ENCODE measurements around the gene RYR3. TPM values are rescaled to one million over a fixed set of nuclear protein-coding genes. Genes with fewer than 3 reads are reported as not detected.
"Not testable (repeated sequence)": the region's sequence is repeated elsewhere in the genome, so short reads cannot be mapped to it uniquely, and the experiment has no call there.

RYR3 gene
- total RNA-seq, 4 donors from 2014 or later = 0.65 to 7.5 (median 2.6) TPM

DNA sequence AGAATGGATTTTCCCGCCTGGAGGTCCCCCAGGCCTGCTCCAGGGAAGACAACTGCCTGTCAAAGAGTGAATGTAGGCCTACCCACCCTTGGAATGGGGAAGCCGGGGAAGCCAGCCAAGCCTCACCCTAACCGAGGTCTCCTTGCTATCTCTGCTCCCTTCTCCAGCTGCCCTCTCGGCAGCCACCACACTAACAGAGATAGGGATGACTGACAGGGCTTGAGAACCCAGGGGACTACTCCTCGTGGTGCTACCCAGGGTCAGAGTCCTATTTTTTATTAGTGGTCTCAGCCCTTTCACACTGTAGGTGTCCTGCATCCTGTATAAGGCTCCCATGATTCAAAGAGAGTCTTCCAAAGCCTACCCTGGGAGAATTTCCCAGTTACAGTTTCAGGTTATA is 496.9 kb downstream of the RYR3 start:
- ATAC-seq (ENCODE audit: low FRiP score) (no peak), DNase-seq (ENCODE audit: low spot score) (no peak)
- TF ChIP-seq, protein P1, sequence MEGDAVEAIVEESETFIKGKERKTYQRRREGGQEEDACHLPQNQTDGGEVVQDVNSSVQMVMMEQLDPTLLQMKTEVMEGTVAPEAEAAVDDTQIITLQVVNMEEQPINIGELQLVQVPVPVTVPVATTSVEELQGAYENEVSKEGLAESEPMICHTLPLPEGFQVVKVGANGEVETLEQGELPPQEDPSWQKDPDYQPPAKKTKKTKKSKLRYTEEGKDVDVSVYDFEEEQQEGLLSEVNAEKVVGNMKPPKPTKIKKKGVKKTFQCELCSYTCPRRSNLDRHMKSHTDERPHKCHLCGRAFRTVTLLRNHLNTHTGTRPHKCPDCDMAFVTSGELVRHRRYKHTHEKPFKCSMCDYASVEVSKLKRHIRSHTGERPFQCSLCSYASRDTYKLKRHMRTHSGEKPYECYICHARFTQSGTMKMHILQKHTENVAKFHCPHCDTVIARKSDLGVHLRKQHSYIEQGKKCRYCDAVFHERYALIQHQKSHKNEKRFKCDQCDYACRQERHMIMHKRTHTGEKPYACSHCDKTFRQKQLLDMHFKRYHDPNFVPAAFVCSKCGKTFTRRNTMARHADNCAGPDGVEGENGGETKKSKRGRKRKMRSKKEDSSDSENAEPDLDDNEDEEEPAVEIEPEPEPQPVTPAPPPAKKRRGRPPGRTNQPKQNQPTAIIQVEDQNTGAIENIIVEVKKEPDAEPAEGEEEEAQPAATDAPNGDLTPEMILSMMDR (IDR thresholded peaks at IDR 0.05) = no peak

DNA sequence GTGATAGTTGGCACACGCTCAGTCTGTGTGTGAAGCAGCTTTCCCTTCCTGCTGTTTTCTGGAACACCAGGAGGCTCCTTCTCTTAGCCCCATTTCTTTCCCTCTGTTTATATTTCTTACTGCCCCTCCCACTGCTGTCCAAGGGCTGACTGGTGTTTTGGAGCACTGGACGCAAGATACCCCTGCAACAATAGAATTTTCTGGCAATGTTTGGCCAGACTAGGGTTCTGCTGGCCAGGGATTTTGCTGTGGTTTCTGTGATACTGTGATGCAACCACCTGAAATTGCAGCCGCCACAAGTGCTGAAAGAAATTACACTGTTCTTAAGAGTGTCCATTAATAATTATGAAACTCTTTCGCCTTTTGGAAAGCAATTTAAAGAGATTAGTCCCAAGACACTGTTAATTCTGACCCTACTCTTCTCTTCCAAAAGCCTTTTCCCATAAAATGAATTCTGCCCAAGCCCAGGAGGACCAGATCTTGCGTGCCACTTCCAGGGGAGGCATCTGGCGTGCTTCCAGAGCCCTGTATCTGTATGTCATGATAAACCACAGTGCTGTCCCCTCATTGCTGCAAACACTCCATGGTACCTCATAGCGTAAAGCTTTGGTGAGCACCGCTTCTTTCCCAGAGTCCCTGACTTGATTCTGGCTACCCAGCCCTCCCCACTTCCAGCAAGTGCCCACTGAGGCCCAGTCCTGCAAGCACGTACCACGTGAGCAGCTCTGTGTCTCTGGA is 498.1 kb downstream of the RYR3 start:
- DNase-seq (ENCODE audit: low spot score) = no peak
- no peak for ATAC-seq (ENCODE audit: low FRiP score)
- TF ChIP-seq, protein P1 (IDR thresholded peaks at IDR 0.05) = no peak

DNA sequence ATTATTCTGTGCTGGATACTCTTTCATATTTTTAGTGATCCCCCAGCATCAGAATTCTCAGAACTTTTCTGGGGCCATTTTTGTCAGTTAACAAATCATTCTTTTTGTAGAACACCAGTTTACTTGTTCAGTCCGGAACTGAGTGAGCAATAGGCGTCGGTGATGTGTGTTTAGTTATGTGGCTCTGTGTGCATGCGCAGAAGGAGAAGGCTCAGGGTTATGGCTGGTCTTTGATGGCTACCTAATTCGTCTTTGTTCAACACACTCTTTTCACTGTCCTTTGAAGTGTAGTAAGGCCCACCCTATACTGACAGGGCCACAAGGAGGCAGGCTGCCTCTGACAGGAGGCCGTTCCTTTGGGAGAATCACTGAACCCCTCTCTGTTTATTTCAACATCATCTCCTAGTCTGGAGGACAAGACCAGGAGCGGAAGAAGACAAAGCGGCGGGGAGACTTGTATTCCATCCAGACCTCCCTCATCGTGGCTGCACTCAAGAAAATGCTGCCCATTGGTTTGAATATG is 499.4 kb downstream of the RYR3 start:
- DNase-seq (ENCODE audit: low spot score) = no peak
- TF ChIP-seq, protein P1 (IDR thresholded peaks at IDR 0.05) = no peak
- no peak for ATAC-seq (ENCODE audit: low FRiP score)

DNA sequence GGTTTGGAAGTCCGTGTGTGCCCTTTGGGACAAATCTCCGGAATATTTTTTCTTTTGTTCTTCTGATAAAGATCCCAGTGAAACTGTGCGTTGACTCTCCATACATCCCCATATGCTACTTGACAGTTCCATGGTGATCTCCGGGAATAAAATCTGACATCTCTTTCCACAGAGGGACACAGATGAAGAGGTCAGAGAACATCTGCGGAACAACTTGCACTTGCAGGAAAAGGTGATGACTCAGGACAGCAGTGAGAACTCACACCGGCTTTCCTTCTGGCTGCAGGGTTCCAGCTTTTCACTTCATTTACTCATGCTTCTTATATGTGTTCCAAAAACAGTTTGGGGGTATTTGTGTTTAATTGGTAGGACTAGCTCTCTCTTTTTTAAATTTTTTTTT is 500.0 kb downstream of the RYR3 start:
- DNase-seq (ENCODE audit: low spot score) (no peak), ATAC-seq (ENCODE audit: low FRiP score) (no peak)
- TF ChIP-seq, protein P1 (IDR thresholded peaks at IDR 0.05) = no peak

DNA sequence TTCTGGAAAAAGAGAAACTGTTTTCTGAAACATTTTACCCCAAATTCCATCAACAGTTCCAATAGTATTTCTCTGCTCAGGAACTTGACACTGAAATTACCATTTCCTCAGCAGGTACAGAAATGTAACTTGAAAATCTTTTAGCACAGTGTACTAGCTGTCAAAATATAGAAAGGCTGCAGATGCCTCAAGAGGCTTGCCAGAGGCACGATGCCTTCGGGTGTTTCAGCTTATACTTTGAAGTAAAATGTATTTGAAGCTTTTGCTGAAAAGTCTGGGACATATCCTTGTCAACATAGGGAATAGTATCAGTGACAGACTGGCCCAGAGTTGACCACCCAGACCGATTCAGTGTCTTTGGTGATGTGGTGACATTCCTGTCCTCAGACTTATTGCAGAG is 503.1 kb downstream of the RYR3 start:
- DNase-seq (ENCODE audit: low spot score) = no peak
- no peak for ATAC-seq (ENCODE audit: low FRiP score)
- TF ChIP-seq, protein P1 (IDR thresholded peaks at IDR 0.05) = no peak

DNA sequence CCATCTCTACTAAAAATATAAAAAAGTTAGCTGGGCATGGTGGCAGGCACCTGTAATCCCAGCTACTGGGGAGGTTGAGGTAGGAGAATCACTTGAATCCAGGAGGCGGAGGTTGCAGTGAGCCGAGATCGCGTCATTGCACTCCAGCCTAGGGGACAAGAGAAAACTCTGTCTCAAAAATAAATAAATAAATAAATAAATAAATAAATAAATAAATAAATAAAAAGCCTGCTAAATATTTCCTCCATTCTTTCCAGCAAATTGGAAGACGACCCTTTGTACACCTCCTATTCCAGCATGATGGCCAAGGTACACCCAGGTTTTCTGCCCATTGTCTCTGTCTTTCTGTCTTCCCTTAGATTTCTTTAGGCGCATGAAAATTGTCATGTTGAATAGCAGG is 508.7 kb downstream of the RYR3 start:
- not testable (repeated sequence) for ATAC-seq (ENCODE audit: low FRiP score)

DNA sequence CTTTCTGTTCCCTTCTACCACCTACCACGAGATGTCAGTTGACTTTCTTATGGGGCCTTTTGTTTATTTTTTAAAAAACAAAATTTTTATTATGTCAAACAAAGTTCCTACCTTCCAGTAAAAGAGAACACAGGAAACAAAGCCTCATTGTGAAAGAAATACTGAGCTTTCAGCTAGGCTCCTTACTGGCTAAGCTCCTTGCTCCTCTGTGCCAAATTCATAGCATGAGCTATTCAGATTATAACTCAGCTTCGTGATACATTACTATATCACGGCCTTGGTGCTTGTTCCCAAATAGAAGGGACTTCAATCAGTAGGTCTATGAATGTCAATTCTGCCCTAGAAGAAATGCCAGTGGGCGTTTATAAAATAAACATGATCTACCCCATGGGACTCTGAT is 511.7 kb downstream of the RYR3 start:
- TF ChIP-seq, protein P1 (IDR thresholded peaks at IDR 0.05) = no peak

More for the DNA sequence above, 508.7 kb downstream of the RYR3 start:
- not testable (repeated sequence) for DNase-seq (ENCODE audit: low spot score)

More for the DNA sequence above, 511.7 kb downstream of the RYR3 start:
- ATAC-seq (ENCODE audit: low FRiP score) = no peak
- DNase-seq (ENCODE audit: low spot score) = no peak
